HepG2 (cell line): Measurements from ENCODE around the gene PXDC1. TPM values are rescaled to one million over a fixed set of nuclear protein-coding genes. Genes with fewer than 3 reads are reported as not detected.

Experiments used
- MBD4 ChIP-seq: IDR thresholded peaks from 2 replicates; pipeline ENCODE4 v1.6.1; 2012; ENCODE audit warnings: low read length, inconsistent platforms, borderline replicate concordance
- SMAD1 ChIP-seq: sonication (generic); formaldehyde crosslinking; IDR thresholded peaks from 2 replicates; pipeline ENCODE4 v1.4.0; 2020; ENCODE audit warnings: missing genetic modification reagents, low read depth, mild to moderate bottlenecking, borderline replicate concordance
- TRIM24 ChIP-seq: sonication (generic); formaldehyde crosslinking; IDR thresholded peaks from 2 replicates; pipeline ENCODE4 v1.8.0; 2022; ENCODE audit warnings: mild to moderate bottlenecking, missing genetic modification reagents
- ZNF501 ChIP-seq: sonication (generic); formaldehyde crosslinking; IDR thresholded peaks from 2 replicates; pipeline ENCODE4 v1.5.1; 2020; ENCODE audit warnings: mild to moderate bottlenecking, moderate library complexity, missing genetic modification reagents
- ZNF562 ChIP-seq: sonication (generic); formaldehyde crosslinking; IDR thresholded peaks from 2 replicates; pipeline ENCODE4 v1.8.0; 2022; ENCODE audit warnings: missing genetic modification reagents, borderline replicate concordance
- polyA plus RNA-seq, 8 experiments: library from polyadenylated mRNA; depleted of rRNA in 3 of 8; stranded (reverse) in 7 of 8; unstranded in 1 of 8; fragments of >200 nt; fragmentation: Illumina TruSeq in 4 of 8; extraction: Trizol in 4 of 8; gene quantifications; 2 replicates each; pipeline versions ENCODE4 v1.2.1 to v1.2.3, GENCODE V29; 2011 to 2016; ENCODE audit warnings: low read depth in 4 of 8, missing spikeins in 1 of 8, mixed read lengths in 1 of 8; ENCODE audit not compliant: insufficient read depth in 1 of 8
- total RNA-seq, 5 experiments: library from RNA; depleted of rRNA; stranded (reverse); fragments of >200 nt; fragmentation: Illumina TruSeq; extraction: Trizol; gene quantifications; 2 replicates each; pipeline ENCODE4 v1.2.3, GENCODE V29; 2016; ENCODE audit warnings: low read depth in 1 of 5
- TF ChIP-seq, protein P1 (sequence below): sonication (generic); formaldehyde crosslinking; IDR thresholded peaks from 2 replicates; pipeline ENCODE4 v1.5.0; 2020; ENCODE audit warnings: mild to moderate bottlenecking, missing genetic modification reagents, borderline replicate concordance
- TF ChIP-seq, protein P2 (sequence below): sonication (generic); formaldehyde crosslinking; IDR thresholded peaks from 2 replicates; pipeline ENCODE4 v1.4.0; 2020; ENCODE audit warnings: low read depth, mild to moderate bottlenecking, missing genetic modification reagents
- TF ChIP-seq, protein P3 (sequence below): sonication (generic); formaldehyde crosslinking; IDR thresholded peaks from 2 replicates; pipeline ENCODE4 v1.5.1; 2020; ENCODE audit warnings: missing genetic modification reagents, mild to moderate bottlenecking, borderline replicate concordance

PXDC1 gene
- total and polyA plus RNA-seq, 2 of the 13 experiments (the other 11 are each of a cell fraction or from before 2014, with no cell fraction given), result 32.4 to 34.7 TPM

DNA sequence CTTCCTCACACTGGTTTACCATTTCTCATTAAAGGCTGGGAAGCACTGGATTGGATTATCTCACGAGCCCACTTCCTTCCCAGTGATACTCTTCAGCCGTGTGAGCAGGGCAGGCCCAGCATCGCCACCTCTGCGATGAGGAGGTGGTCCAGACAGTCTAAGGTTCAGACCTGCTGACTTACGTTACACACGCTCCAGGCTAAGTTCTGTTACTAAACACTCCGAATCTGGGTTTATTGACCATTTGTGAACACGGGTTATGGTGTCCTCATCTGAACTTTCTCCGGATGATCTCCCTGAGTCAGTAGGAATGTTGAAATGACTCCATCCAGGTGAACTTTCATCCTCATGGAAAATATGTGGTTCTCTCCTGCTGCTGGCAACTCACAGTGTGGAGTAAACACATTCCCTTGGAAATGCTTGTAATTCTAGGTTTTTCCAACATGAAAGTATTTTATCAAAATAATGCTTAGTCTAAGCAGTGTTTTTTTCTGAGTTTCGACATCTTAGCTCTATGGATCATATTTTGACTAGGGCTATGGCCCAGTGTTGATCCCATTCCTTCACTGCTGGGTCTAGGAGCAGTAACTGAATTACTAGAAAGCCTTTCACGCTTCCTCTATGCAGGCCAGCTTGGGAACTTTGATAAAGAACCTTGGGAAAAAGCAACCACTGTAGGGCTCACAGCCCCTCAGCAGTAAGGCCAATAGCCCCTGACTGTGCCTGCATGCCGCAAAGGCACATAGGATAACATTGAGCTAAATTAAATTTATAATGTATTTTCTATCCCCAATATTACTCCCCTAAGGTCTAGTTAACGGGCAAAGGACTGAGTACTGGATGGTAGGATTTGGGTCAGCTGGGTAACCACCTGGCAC lies 37.7 kb upstream of the PXDC1 start (continued):
- TF ChIP-seq, protein P1, sequence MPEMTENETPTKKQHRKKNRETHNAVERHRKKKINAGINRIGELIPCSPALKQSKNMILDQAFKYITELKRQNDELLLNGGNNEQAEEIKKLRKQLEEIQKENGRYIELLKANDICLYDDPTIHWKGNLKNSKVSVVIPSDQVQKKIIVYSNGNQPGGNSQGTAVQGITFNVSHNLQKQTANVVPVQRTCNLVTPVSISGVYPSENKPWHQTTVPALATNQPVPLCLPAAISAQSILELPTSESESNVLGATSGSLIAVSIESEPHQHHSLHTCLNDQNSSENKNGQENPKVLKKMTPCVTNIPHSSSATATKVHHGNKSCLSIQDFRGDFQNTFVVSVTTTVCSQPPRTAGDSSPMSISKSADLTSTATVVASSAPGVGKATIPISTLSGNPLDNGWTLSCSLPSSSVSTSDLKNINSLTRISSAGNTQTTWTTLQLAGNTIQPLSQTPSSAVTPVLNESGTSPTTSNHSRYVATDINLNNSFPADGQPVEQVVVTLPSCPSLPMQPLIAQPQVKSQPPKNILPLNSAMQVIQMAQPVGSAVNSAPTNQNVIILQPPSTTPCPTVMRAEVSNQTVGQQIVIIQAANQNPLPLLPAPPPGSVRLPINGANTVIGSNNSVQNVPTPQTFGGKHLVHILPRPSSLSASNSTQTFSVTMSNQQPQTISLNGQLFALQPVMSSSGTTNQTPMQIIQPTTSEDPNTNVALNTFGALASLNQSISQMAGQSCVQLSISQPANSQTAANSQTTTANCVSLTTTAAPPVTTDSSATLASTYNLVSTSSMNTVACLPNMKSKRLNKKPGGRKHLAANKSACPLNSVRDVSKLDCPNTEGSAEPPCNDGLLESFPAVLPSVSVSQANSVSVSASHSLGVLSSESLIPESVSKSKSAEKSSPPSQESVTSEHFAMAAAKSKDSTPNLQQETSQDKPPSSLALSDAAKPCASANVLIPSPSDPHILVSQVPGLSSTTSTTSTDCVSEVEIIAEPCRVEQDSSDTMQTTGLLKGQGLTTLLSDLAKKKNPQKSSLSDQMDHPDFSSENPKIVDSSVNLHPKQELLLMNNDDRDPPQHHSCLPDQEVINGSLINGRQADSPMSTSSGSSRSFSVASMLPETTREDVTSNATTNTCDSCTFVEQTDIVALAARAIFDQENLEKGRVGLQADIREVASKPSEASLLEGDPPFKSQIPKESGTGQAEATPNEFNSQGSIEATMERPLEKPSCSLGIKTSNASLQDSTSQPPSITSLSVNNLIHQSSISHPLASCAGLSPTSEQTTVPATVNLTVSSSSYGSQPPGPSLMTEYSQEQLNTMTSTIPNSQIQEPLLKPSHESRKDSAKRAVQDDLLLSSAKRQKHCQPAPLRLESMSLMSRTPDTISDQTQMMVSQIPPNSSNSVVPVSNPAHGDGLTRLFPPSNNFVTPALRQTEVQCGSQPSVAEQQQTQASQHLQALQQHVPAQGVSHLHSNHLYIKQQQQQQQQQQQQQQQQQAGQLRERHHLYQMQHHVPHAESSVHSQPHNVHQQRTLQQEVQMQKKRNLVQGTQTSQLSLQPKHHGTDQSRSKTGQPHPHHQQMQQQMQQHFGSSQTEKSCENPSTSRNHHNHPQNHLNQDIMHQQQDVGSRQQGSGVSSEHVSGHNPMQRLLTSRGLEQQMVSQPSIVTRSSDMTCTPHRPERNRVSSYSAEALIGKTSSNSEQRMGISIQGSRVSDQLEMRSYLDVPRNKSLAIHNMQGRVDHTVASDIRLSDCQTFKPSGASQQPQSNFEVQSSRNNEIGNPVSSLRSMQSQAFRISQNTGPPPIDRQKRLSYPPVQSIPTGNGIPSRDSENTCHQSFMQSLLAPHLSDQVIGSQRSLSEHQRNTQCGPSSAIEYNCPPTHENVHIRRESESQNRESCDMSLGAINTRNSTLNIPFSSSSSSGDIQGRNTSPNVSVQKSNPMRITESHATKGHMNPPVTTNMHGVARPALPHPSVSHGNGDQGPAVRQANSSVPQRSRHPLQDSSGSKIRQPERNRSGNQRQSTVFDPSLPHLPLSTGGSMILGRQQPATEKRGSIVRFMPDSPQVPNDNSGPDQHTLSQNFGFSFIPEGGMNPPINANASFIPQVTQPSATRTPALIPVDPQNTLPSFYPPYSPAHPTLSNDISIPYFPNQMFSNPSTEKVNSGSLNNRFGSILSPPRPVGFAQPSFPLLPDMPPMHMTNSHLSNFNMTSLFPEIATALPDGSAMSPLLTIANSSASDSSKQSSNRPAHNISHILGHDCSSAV, result no peak
- TF ChIP-seq ZNF501 (CRISPR knock-in tag) (peak; percentile 50), ZNF562 (no peak), TRIM24 (CRISPR knock-in tag) (no peak; the same call in 1 of the 2 replicates), MBD4 (peak; percentile 77; the same call in 1 of the 2 replicates), SMAD1 (0 out of 2 replicates have a peak, but pooled peaks have one; percentile 61)
- TF ChIP-seq, protein P2, sequence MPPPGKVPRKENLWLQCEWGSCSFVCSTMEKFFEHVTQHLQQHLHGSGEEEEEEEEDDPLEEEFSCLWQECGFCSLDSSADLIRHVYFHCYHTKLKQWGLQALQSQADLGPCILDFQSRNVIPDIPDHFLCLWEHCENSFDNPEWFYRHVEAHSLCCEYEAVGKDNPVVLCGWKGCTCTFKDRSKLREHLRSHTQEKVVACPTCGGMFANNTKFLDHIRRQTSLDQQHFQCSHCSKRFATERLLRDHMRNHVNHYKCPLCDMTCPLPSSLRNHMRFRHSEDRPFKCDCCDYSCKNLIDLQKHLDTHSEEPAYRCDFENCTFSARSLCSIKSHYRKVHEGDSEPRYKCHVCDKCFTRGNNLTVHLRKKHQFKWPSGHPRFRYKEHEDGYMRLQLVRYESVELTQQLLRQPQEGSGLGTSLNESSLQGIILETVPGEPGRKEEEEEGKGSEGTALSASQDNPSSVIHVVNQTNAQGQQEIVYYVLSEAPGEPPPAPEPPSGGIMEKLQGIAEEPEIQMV (CRISPR knock-in tag), result no peak
- TF ChIP-seq, protein P3, sequence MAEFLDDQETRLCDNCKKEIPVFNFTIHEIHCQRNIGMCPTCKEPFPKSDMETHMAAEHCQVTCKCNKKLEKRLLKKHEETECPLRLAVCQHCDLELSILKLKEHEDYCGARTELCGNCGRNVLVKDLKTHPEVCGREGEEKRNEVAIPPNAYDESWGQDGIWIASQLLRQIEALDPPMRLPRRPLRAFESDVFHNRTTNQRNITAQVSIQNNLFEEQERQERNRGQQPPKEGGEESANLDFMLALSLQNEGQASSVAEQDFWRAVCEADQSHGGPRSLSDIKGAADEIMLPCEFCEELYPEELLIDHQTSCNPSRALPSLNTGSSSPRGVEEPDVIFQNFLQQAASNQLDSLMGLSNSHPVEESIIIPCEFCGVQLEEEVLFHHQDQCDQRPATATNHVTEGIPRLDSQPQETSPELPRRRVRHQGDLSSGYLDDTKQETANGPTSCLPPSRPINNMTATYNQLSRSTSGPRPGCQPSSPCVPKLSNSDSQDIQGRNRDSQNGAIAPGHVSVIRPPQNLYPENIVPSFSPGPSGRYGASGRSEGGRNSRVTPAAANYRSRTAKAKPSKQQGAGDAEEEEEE (CRISPR knock-in tag), result no peak; the same call in 1 of the 2 replicates
